SIG-M5 (cell line): ENCODE measurements around the gene NGEF.

Experiments used
- DNase-seq: peaks from one replicate; lab custom pipeline; 2025; lab: John Stamatoyannopoulos, UW

NGEF gene

DNA sequence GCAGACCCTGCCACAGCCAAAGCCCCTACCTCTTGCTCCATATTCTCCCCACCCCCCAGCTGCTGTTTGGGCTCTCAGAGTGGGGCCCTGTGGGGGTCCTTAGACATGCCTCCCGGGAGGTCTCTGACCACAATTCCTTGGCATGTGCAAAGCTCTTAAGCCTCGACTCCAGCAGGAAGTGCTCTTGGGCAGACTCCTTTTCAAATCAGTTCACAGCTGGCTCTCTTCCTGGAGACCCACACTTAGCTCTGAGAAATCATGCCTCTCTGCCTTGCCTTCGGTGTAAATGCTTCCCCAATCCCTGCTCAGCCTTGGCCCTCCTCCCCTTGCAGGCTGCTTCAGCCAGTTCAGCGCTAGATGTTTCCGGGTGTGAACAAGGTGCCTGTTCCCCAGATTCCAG, 46.9 kb downstream of the NGEF start:
- no peak for DNase-seq

DNA sequence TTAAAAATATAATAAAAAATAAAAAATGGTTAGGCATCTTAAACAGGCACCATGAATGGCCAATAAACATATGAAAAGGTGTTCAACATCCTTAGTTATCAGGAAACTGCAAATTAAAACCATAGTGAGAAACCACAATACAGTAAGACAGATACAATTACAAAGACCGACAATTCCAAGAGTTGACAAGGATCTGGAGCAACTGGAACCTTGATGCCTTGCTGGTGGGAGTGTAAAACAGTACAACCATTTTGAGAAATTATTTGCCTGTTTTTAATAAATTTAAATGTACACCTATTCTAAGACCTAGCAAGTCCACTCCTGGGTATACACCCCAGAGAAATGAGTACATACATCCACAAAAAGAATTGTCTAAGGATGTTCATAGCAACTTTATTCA, 49.1 kb downstream of the NGEF start:
- no peak for DNase-seq

DNA sequence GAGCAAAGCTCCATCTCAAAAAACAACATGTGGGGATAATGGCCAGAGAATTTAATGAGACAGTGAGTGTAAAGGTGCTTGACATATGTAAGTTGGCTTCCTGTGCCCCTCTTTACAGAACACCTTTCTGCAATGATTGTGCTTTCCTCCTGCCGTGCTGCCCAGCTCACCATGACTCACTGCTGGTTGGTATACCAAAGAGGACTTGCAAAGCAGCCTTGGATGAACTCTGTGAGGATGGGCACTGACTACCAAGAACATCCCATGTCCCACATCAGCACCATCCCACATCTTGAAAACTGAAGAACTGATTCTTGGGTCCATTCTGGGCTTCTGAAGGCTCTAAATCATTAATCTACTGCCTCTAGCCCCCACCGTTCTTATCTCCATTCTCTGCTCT, 52.2 kb downstream of the NGEF start:
- no peak for DNase-seq

DNA sequence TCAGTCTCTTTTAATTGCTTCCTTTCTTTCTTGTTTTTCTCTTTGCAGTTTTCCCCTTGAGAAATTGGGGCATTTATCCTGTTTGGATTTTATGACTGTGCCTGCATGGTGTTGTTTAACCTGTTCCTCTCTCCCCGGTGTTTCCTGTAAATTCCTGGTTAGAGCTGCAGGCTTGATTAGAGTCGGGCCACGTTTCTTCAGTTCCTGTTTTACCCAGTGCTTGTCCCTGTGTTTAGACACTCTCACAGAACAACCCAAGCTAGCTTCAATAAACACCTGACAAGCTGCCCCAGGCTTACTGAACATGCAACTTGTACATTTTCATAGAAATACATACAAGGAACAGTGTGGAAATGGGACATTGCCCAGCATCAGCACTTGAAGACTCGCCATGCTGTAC, 53.9 kb downstream of the NGEF start:
- DNase-seq = no peak

DNA sequence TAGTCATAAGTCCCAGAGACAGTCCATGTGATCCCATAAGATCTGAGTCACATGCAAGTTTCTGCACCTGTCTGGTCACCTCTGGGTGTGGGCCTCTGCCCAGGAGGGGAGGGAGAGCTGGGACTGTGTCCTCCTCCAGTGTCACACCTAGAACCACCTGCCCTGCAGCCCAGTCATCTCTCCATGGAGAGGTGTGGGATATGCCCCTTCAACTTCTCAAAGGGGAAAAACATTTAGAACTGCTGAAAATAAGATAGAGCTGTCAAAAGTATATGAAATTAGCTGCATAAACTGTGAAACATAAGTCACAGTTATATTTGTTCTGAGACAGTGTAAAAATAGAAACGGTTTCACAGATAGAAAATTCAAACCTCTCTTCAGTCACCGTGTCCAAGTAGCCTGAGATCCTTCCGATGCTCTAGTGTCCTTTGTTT, 55.4 kb downstream of the NGEF start:
- DNase-seq = no peak

DNA sequence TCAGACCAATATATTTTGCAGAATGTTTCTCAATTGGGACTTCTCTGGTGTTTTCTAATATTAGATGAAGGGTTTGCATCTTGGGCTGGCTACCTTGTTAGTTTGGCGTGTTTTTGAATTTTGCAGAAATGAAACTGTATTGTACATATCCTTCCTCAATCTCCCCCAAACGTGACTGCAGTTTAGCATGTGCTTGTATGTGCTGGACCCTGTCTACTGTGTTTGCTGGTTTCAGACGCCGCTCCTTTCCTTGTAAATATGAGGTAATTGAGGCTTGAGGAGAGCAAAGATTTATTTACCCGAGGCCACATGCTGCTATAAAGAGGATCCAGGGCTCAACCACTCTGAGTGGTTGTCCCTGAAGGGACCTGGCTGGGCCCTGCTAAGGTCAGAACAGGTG, 57.2 kb downstream of the NGEF start:
- peak; percentile 39 for DNase-seq

DNA sequence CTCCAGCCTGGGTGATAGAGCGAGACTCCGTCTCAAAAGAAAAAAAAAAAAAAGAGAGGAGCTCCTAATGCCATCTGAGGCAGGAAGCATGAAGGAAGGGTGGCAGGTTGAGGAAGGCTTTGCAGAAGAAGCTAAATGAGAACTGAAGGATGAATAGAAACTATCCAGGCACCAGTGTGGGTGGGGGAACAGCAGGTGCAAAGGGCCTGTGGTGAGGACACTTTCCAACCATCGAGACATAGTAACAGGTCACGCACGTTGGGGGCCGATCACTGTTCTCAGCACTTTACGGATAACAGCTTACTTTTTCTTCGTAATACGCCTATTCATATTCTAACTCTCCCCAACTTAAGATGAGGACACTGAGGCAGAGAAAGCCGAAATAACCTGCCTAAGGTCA, 58.4 kb downstream of the NGEF start:
- DNase-seq = no peak

DNA sequence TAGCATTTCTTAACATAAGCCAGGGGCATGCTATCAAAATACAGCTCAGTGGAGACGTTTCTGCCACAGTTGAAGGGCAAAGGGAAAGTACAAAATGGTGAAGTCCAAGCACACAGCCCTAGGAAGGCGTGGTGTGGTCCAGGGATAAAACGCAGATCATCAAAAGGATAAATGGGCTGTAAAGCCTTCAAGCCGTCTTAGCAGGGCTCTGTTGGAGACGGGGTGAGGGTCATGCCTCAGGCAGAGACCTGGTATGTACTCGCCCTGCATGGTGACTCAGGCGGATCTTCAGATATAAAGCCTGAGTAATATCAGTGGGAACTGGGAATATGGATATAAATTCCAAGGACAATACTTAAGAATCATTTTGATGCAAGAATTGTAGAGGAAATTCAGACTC, 61.2 kb downstream of the NGEF start:
- DNase-seq = no peak

DNA sequence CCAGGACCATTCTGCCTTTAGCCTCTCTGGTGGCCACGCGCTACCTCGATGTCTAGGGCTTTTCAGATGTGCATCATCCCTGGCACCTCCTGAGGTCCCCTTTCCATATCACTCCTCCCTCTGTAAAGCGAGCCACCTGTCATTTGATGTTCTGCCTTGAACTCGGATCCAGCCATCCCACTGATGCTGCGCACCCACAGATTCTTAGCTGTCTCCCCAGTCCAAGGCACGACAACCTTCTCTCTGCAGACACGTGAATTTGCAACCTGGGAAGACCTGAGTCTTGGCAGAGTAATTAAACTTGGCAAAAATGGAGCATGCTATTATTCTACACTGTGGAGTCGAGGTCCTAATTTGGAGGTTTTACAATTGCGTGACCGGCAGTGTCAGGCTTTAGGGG, 61.9 kb downstream of the NGEF start:
- DNase-seq = no peak

DNA sequence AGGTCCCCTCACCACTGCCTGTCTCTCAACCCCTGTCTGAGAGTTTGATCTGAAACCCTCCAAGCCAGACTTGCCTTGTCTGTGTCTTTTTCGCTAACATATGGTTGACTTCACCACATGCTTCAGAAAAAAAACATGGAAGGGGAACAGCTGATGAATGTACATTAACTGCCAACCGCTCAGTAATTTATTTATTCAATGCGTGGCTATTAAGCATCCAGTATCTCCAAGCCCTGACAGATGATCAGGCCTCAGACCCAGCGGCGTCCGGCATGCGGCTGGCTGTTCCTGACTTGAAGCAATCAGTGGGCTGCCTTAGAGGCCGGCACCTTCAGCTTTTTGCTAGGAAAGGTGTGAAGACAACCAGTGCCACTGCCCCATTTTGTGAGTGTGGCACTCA, 62.3 kb downstream of the NGEF start:
- no peak for DNase-seq

DNA sequence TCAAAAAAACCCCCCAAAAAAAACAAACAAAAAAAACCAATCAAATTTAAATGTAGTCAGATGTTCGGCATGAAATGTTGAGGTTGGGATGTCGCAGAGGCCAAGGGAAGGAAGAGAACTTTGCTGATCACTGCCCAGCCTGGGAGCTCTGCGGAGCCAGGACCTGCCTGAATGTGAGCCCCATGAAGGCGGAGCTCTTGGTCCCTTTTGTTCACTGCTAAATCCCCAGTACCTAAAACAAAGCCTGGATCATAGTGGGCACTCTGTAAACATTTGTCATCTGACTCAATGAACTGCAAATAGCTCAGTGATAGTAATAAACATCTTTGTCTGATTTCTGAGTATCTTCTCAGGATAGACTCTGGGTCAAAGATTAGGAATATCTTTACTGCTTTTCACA, 64.0 kb downstream of the NGEF start:
- no peak for DNase-seq

DNA sequence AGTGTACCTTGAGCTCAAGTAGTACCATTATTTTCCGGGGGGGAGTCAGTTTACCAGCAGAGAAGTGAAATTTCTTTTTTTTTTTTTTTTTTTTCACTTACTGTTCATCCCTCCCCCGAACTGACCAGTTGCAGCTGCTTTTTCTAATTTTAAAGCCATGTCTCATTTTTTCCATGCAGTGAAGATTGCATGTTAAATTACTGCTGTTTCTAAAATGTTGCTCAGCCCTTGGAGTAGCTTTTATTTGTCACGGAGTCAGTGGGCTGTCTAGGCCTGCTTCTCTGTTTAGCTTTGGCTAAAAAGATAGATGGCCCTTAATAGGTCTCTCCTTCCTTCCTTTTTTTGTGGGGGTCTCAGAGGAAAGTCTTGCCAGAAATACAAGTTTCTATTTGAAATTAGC, 70.2 kb downstream of the NGEF start:
- no peak for DNase-seq

DNA sequence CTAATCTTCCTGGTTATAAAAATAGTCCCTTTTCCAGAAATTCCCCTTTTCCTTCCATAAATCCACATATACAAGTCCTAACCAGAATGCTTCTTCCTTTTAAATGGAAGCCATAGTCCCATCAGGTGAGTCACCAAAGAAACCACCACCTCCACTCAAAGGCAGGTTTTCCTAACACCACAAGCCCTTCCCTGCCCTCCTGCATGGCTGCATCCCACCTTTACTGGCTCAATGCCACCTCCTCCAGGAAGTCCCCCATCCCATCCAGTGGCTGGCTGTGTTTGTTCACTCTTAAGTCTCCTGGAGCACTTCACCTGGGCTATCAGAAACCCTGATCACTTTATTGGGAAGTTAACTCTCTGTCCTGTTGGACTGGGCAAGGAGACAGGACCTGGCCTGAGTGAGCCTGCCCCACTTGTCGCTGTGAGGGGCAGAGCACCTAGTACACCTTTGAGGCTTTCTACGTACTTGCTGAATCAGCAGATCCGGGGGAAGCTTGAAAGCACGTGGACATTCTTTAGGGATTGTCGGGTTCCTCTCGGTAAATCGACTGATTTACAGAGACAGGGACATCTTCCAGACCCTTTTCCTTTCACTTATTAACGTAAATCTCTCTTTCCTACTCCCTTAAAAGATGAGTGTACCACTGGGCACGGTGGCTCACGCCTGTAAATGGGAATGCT, 71.0 kb downstream of the NGEF start:
- no peak for DNase-seq

DNA sequence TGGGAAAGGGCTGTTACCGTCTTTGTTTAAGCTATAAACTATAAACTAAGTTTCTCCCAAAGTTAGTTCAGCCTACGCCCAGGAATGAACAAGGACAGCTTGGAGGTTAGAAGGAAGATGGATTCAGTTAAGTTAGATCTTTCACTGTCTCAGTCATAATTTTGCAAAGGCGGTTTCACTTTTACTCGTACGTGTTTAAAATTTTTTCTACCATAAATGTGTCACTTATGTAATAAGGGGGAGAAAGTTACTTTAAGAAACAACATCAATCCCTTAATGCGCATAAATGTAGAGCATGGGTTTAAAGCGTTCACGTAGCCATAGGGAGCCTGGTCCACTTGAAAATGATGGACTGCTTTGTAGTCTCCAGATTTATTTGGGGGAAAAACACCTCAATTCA, 71.7 kb downstream of the NGEF start:
- DNase-seq = no peak

DNA sequence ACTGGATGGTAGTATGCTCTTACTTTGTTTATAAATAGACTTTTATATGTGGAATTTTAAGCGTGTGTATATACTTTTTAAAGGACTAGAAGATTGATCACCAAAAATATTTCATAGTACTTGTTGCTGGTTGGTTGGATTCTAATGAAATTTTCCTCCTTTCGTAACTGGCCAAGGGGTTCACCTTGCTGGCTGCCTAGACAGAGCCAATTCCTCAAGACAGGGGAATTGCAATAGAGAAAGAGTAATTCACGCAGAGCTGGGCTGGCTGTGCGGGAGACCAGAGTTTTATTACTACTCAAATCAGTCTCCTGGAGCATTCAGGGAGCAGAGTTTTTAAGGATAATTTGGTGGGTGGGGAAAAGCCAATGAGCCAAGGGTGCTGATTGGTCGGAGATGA, 72.3 kb downstream of the NGEF start:
- DNase-seq = no peak

DNA sequence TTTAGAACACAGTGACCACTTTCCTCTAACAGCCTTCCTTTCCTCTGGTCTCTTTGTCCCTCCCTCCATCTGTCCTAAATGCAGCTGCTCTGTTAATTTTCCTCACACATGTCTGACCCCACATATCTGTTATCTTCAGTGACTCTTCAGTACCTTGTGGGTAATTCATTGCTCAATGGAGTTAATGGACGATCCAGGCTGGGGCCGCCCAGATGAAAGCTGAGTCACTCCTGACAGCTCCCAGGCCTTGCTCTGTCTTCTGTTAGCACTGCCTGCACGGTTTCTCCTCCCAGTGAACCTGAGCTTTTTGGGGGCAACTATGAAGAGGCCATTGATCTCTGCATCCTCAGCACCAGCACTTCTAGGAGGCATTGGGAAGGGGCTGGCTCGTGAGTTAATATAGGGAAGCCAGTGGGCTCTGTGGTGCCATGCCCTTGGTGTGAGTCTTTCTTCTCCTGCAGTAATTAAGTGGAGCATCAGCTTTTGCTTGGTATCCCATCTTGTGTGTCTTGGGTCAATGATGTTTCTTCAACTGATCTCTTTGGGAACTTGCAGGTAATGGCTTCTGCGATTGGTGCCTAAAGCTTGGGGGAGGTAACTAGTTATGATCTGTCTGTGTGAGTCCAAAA, 75.7 kb downstream of the NGEF start:
- DNase-seq = no peak

DNA sequence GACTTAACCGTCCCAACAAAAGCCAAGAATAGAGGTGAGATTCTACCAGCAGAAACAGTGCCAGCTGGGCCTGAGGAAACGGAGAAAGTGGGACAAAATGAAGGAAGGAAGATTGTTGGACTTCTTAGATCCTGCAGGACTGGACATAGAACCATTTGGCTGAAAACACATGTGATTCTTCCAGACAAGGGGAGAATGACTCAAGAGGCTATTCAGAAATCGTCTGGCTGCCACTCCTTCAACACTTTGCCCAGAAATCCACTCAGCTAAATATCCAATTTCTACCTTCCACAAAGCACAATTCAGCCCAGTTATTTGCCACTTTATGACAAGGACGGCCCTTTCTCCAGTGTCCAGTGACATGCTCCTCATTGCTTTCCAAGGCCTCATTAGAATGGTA, 81.4 kb downstream of the NGEF start:
- DNase-seq = no peak

DNA sequence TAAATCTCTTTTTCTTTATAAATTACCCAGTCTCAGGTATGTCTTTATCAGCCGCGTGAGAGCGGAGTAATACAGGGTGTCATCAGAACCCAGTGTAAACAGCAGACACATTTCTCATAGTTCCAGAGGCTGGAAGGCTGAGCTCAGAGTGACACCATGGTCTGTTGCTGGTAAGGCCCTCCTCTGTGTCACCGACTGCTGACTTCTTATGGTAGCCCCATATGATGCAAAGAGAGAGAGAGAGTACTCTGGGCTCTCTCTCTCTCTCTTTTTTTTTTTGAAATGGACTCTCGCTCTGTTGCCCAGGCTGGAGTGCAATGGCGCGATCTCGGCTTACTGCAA, 83.0 kb downstream of the NGEF start:
- DNase-seq = no peak

DNA sequence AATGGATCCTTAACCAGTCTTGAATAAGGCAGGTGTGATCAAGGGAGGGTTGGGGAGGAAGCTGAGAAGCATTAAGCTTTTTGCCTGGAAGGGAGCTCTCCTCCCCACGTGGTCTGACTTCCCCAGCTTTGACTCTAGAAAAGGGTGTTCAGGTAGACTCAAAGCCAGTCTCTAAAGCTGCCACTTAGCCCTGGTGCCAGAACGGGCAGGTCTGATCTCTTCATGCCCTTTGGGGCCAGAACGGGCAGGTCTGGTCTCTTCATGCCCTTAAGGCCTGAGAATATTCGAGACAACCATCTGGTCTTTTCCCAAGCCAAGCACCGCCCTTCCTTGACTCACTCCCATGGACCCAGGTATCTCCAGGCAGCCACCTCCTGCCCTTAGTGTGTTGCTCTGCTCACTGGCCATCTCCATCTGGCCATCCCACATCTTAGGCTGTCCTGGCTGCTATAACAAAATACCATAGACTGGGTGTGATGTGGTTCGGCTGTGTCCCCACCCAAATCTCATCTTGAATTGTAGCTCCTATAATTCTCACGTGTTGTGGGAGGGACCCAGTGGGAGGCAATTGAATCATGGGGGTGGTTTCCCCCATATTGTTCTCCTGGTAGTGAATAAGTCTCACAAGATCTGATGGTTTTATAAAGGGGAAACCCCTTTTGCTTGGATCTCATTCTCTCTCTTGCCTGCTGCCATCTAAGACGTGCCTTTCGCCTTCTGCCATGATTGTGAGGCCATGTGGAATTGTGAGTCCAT, 83.6 kb downstream of the NGEF start:
- DNase-seq = no peak

DNA sequence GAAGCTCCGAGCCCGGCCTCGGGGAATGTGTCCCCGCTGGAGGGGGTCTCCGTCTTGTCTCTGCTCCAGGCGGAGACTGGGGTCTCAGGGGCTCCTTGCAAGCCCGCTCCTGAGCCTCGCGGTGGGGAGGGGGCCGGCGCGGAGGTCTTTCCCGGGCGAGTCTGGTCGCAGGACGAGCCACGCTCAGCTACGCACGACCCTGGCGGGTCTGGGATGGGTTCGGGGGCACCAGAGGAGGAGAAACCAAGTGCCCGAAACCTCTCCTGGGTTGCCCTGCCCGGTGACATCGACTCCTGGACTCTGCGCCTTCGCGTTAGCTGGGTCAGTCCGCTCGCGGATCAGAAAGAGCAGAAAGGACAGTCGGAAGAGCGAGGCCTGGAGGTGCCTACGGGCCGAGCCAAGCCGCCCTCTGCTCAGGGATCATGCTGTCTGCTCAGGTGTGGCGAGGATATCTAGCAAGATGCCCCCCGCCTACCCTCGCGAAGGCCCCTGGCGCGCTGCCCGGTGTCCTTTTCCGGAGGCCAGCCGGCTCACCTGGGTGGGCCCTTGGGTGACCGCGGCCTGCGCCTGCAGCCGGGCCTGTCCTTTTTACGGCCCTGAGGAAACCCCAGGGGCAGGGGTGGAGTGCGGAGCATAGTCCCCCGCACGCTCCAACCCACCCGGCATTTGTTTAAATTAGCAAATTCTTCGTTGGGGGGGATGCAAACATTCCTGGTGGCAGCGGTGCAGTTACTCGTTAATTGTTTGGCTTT, 84.3 kb downstream of the NGEF start:
- no peak for DNase-seq

DNA sequence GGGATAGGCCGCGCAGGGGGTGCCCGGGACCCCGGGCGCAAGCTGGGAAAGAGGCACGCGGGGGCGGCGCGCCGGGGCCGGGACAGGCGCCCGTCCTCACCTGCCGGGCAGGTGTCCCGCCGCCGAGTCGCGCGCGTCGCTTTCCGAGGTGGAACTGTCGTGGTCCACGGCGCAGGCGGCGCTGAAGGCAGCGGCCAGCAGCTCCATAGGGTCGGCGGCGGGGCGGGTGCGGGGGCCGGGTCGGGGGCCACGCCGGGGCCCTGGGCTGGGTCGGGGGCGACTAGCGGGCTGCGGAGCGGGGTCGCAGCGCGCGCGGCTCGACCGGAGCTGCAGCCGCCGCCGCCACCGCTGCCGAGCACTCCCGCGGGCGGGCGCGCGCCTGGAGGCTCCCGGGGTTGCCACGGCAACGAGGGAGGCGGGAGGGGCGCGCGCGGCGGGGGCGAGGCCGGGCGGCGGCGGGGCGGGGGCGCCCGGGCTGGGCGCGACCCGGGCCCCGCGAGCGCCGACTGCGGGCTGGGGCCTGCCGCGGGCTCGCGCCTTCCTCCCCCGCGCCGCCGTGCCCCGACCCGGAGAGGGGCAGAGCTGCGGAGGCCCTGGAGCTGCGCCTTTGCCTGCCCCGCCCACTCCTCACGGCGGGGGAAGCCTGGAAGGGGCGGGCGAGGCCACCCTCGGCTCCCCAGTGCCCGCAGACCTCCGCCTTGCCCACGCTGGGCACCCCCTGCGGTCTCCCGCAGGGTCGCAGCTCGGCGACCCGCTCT, 85.1 kb downstream of the NGEF start:
- no peak for DNase-seq
